22Rv1 (cell line): ENCODE data around the gene IDE.

Source experiments
- ZFX ChIP-seq: fragments of 450-650 bp; IDR thresholded peaks from 2 replicates; pipeline ENCODE4 v1.6.1; 2017; ENCODE audit warnings: antibody characterized with exemption, borderline replicate concordance
- TF ChIP-seq, protein P1 (sequence below): fragments of 450-650 bp; IDR thresholded peaks from 2 replicates; pipeline ENCODE4 v1.5.1; 2017; ENCODE audit warnings: mild to moderate bottlenecking

GRCh38 chr10:92506336-92506735, 67.6 kb downstream of the IDE start:
- TF ChIP-seq, protein P1, sequence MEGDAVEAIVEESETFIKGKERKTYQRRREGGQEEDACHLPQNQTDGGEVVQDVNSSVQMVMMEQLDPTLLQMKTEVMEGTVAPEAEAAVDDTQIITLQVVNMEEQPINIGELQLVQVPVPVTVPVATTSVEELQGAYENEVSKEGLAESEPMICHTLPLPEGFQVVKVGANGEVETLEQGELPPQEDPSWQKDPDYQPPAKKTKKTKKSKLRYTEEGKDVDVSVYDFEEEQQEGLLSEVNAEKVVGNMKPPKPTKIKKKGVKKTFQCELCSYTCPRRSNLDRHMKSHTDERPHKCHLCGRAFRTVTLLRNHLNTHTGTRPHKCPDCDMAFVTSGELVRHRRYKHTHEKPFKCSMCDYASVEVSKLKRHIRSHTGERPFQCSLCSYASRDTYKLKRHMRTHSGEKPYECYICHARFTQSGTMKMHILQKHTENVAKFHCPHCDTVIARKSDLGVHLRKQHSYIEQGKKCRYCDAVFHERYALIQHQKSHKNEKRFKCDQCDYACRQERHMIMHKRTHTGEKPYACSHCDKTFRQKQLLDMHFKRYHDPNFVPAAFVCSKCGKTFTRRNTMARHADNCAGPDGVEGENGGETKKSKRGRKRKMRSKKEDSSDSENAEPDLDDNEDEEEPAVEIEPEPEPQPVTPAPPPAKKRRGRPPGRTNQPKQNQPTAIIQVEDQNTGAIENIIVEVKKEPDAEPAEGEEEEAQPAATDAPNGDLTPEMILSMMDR, result no peak
- no peak for TF ChIP-seq ZFX
